Measurements from ENCODE around the gene PUS1.

DNA sequence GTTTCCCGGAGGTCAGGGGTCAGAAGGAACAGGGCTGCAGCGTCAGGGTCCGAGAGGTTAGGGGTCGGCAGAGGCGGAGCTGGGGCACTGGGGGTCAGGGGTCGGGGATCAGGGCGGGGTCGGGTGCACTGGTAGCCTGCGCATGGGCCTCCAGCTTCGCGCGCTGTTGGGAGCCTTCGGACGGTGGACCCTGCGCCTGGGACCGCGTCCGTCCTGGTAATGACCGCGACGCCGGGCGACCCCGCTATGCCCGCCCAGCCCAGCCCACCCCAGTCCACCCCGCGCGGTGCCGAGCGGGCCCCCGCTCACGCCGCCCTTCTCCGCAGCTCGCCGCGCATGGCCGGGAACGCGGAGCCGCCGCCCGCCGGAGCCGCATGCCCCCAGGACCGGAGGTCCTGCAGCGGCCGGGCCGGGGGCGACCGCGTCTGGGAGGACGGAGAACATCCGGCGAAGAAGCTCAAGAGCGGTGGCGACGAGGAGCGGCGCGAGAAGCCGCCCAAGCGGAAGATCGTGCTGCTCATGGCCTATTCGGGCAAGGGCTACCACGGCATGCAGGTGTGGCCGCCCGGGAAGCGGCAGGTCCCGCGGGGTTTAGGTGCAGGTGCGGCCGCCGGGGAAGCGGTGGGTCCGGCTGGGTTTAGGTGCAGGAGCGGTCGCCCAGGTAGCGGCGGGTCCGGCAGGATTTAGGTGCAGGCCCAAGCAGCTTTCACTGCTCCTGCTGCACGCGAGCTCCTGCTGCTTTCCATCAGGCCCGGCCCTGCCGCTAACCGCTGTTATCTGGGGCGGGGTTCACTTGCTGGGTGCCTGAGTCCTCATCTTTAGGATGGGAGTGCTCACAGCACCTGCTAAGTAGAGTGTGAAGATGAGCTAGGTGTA is 743 bp downstream of the PUS1 start:
- TF ChIP-seq POLR2A (IDR thresholded peaks at IDR 0.05; ENCODE audit: low read depth, low read length) (no peak), CTCF (conservative IDR thresholded peaks at IDR 0.05; ENCODE audit: low read depth, low read length) (no peak), SMC3 (IDR thresholded peaks at IDR 0.05; ENCODE audit: low read depth, low read length) (no peak), MXI1 (IDR thresholded peaks at IDR 0.05; ENCODE audit: borderline replicate concordance, low read depth, low read length) (peak; percentile 73; the same call in 1 of the 2 replicates), BHLHE40 (IDR thresholded peaks at IDR 0.05; ENCODE audit: low read depth, low read length) (no peak), ELK1 (IDR thresholded peaks at IDR 0.05; ENCODE audit: borderline replicate concordance, low read depth, low read length) (no peak)

Measured in IMR-90 (cell line).